H1 (cell line): ENCODE measurements around the gene CALD1.

ENCODE experiments used
- POLR2A ChIP-seq, 2 experiments: IDR thresholded peaks; 1 replicate in 1 of 2; 2 replicates in 1 of 2; pipeline ENCODE4 v1.6.1; 2011; ENCODE audit warnings: low read depth in 2 of 2, low read length in 2 of 2, mild to moderate bottlenecking in 2 of 2; ENCODE audit errors: control extremely low read depth in 1 of 2
- POLR2AphosphoS5 ChIP-seq: IDR thresholded peaks from 2 replicates; pipeline ENCODE4 v1.6.1; 2011; ENCODE audit warnings: low read depth, low read length
- YY1 ChIP-seq: IDR thresholded peaks from 2 replicates; pipeline ENCODE4 v1.6.1; 2011; ENCODE audit warnings: low read depth, mild to moderate bottlenecking, low read length
- TF ChIP-seq, protein P1 (sequence below), 3 experiments: IDR thresholded peaks; 1 replicate in 2 of 3; 2 replicates in 1 of 3; pipeline versions ENCODE4 v1.5.1 to v1.6.1; 2011; ENCODE audit warnings: low read length in 3 of 3, mild to moderate bottlenecking in 3 of 3, inconsistent platforms in 2 of 3, low read depth in 1 of 3, moderate library complexity in 1 of 3; ENCODE audit not compliant: insufficient read depth in 1 of 3; ENCODE audit errors: control extremely low read depth in 1 of 3
- TF ChIP-seq, protein P2 (sequence below): fragments of 300-600 bp; sonication (generic); IDR thresholded peaks from 2 replicates; pipeline ENCODE4 v1.7.1; 2012; ENCODE audit warnings: low read length, moderate library complexity, mild to moderate bottlenecking, inconsistent platforms; ENCODE audit not compliant: insufficient replicate concordance

DNA sequence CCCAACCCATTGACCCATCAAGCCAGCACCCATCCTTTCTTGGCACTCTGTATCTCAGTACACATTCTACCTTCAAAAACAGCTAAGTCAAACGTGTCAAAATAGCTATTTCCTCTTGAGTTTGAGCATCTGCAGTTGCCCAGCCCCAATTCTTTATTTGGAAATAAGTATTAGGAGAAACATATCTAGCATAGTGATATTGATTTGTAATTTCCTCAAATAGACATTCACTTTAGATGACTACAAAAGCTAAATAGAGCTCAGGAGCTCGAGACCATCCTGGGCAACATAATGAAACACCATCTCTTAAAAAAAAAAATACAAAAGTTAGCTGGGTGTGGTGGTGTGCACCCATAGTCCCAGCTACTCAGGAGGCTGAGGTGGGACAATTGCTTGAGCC is 147.6 kb downstream of the CALD1 start:
- TF ChIP-seq, protein P1, sequence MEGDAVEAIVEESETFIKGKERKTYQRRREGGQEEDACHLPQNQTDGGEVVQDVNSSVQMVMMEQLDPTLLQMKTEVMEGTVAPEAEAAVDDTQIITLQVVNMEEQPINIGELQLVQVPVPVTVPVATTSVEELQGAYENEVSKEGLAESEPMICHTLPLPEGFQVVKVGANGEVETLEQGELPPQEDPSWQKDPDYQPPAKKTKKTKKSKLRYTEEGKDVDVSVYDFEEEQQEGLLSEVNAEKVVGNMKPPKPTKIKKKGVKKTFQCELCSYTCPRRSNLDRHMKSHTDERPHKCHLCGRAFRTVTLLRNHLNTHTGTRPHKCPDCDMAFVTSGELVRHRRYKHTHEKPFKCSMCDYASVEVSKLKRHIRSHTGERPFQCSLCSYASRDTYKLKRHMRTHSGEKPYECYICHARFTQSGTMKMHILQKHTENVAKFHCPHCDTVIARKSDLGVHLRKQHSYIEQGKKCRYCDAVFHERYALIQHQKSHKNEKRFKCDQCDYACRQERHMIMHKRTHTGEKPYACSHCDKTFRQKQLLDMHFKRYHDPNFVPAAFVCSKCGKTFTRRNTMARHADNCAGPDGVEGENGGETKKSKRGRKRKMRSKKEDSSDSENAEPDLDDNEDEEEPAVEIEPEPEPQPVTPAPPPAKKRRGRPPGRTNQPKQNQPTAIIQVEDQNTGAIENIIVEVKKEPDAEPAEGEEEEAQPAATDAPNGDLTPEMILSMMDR (IDR thresholded peaks at IDR 0.05; ENCODE audit: control extremely low read depth in 1 of 3, insufficient read depth in 1 of 3, low read depth in 1 of 3, low read length in 3 of 3) = no peak
- TF ChIP-seq YY1 (no peak), POLR2AphosphoS5 (no peak), POLR2A (IDR thresholded peaks at IDR 0.05; ENCODE audit: control extremely low read depth in 1 of 2, low read depth in 2 of 2, low read length in 2 of 2) (no peak)
- TF ChIP-seq, protein P2, sequence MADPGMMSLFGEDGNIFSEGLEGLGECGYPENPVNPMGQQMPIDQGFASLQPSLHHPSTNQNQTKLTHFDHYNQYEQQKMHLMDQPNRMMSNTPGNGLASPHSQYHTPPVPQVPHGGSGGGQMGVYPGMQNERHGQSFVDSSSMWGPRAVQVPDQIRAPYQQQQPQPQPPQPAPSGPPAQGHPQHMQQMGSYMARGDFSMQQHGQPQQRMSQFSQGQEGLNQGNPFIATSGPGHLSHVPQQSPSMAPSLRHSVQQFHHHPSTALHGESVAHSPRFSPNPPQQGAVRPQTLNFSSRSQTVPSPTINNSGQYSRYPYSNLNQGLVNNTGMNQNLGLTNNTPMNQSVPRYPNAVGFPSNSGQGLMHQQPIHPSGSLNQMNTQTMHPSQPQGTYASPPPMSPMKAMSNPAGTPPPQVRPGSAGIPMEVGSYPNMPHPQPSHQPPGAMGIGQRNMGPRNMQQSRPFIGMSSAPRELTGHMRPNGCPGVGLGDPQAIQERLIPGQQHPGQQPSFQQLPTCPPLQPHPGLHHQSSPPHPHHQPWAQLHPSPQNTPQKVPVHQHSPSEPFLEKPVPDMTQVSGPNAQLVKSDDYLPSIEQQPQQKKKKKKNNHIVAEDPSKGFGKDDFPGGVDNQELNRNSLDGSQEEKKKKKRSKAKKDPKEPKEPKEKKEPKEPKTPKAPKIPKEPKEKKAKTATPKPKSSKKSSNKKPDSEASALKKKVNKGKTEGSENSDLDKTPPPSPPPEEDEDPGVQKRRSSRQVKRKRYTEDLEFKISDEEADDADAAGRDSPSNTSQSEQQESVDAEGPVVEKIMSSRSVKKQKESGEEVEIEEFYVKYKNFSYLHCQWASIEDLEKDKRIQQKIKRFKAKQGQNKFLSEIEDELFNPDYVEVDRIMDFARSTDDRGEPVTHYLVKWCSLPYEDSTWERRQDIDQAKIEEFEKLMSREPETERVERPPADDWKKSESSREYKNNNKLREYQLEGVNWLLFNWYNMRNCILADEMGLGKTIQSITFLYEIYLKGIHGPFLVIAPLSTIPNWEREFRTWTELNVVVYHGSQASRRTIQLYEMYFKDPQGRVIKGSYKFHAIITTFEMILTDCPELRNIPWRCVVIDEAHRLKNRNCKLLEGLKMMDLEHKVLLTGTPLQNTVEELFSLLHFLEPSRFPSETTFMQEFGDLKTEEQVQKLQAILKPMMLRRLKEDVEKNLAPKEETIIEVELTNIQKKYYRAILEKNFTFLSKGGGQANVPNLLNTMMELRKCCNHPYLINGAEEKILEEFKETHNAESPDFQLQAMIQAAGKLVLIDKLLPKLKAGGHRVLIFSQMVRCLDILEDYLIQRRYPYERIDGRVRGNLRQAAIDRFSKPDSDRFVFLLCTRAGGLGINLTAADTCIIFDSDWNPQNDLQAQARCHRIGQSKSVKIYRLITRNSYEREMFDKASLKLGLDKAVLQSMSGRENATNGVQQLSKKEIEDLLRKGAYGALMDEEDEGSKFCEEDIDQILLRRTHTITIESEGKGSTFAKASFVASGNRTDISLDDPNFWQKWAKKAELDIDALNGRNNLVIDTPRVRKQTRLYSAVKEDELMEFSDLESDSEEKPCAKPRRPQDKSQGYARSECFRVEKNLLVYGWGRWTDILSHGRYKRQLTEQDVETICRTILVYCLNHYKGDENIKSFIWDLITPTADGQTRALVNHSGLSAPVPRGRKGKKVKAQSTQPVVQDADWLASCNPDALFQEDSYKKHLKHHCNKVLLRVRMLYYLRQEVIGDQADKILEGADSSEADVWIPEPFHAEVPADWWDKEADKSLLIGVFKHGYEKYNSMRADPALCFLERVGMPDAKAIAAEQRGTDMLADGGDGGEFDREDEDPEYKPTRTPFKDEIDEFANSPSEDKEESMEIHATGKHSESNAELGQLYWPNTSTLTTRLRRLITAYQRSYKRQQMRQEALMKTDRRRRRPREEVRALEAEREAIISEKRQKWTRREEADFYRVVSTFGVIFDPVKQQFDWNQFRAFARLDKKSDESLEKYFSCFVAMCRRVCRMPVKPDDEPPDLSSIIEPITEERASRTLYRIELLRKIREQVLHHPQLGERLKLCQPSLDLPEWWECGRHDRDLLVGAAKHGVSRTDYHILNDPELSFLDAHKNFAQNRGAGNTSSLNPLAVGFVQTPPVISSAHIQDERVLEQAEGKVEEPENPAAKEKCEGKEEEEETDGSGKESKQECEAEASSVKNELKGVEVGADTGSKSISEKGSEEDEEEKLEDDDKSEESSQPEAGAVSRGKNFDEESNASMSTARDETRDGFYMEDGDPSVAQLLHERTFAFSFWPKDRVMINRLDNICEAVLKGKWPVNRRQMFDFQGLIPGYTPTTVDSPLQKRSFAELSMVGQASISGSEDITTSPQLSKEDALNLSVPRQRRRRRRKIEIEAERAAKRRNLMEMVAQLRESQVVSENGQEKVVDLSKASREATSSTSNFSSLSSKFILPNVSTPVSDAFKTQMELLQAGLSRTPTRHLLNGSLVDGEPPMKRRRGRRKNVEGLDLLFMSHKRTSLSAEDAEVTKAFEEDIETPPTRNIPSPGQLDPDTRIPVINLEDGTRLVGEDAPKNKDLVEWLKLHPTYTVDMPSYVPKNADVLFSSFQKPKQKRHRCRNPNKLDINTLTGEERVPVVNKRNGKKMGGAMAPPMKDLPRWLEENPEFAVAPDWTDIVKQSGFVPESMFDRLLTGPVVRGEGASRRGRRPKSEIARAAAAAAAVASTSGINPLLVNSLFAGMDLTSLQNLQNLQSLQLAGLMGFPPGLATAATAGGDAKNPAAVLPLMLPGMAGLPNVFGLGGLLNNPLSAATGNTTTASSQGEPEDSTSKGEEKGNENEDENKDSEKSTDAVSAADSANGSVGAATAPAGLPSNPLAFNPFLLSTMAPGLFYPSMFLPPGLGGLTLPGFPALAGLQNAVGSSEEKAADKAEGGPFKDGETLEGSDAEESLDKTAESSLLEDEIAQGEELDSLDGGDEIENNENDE = no peak
